Measurements from ENCODE around the gene SPNS3. TPM values are rescaled to one million over a fixed set of nuclear protein-coding genes. Genes with fewer than 3 reads are reported as not detected.

The SPNS3 gene
- total RNA-seq, 2 experiments from 2014 or later = 26.5 to 32.9 TPM

DNA sequence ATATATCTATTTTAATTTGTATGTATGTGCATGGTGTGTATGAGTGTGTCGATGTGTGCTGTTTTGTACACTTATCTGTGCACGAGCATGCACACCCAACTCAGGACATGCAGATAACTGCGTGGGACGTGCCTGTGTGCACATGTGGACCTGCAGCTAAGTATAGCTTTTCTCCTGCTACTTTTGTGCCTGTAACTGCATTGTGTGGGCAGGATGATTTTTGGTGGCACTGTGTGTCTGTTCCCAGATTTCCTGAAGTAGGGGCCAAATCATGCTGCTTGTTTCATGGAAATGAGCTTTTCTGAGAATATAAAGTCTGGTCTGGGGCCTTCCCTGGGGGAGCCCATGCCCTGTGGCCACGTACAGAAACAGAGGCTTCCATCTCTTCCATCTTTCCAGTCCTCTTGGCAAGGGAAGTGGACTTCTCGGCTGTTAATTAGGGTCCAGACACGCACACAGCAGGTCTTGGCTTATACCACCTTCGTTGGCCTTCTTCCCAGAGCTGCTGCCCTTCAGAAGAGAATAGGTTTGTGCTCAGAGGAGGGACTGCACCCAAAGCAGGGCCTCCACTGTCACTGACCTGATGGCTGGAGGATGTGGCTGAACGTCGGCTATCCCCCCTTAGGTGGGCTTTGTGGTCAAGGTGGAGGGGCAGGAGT is 30.2 kb downstream of the SPNS3 start:
- H3K9me3 Mint-ChIP-seq = peaks cover 11% of the 10 kb centered on the region
- peaks cover 34% of the 10 kb centered on the region for H3K36me3 Mint-ChIP-seq
- ATAC-seq (ENCODE audit: low read depth) (no peak), DNase-seq (no peak)
- H3K27ac Mint-ChIP-seq = no peak overlapping the region
- H3K4me1 Mint-ChIP-seq = no peaks in the 10 kb centered on the region
- POLR2A ChIA-PET = no interaction called here
- no peaks in the 10 kb centered on the region for H3K27me3 Mint-ChIP-seq
- H3K4me3 Mint-ChIP-seq = no peak overlapping the region

DNA sequence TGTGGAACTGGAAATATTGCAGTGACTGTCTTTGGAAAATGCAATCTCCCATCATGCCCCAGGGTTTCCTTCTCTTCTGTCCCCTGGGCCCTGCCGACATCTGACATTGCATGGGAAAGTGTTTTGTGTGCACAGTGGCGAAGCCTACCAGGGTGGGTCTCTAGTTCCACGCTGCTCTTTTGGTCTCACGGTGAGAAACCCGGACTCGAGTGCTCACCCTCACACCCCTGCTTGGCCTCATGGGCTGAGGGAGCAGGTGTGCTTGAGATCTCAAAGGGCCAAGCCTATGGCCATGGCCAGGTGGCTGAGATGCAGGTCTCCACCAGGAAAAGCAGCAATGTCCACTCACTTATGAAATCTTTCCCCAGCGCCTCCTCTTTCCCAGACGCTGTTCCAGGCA is 32.0 kb downstream of the SPNS3 start:
- no peak for DNase-seq
- ATAC-seq (ENCODE audit: low read depth) = no peak
- Mint-ChIP-seq H3K9me3 (peaks cover 4% of the 10 kb centered on the region), H3K4me1 (no peaks in the 10 kb centered on the region), H3K36me3 (peaks cover 18% of the 10 kb centered on the region), H3K27ac (no peak overlapping the region), H3K4me3 (no peak overlapping the region), H3K27me3 (no peaks in the 10 kb centered on the region)
- POLR2A ChIA-PET = no interaction called here

DNA sequence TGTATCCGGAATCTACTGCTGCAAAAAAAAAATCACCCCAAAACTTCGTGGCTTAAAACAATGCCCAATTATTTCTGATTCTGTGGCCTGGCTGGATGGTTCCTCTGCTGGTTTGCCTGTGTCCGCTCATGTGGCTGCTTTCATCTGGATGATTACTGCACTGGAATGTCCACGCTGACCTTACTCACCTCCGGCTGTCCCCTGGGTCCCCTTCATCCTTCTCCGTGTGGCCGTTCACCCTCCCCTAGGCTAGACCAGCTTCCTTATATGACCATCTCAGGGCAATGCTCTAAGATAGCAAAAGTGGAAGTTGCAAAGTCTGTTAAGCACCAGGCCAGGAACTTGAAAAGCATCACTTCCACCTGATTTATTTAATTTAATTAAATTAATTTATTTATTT is 33.5 kb downstream of the SPNS3 start:
- Mint-ChIP-seq H3K36me3 (peaks cover 14% of the 10 kb centered on the region), H3K27ac (no peak overlapping the region), H3K9me3 (no peaks in the 10 kb centered on the region), H3K4me1 (no peaks in the 10 kb centered on the region), H3K4me3 (no peak overlapping the region), H3K27me3 (no peaks in the 10 kb centered on the region)
- no peak for ATAC-seq (ENCODE audit: low read depth)
- DNase-seq = no peak
- POLR2A ChIA-PET = no interaction called here

DNA sequence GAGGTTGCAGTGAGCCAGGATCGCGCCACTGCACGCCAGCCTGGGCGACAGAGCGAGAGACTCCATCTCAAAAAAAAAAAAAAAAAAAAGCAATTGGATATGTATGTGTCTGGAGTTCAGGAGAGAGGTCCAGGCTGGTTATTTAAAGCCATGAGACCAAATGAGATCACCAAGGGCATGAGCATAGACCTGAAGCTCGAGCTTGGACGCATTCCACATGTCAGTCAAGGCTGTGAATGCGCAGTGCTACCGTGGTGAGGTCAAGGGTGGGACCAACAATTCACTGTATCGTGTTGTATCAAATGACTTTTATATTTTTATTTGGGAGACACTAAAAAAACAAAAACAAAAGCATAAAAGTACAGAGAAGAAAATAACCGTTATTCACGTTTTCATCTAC is 35.8 kb downstream of the SPNS3 start:
- POLR2A ChIA-PET = no interaction called here
- Mint-ChIP-seq H3K27me3 (no peaks in the 10 kb centered on the region), H3K9me3 (no peaks in the 10 kb centered on the region), H3K27ac (no peak overlapping the region), H3K36me3 (peaks cover 8% of the 10 kb centered on the region), H3K4me1 (no peaks in the 10 kb centered on the region), H3K4me3 (no peak overlapping the region)
- no peak for DNase-seq
- ATAC-seq (ENCODE audit: low read depth) = no peak

DNA sequence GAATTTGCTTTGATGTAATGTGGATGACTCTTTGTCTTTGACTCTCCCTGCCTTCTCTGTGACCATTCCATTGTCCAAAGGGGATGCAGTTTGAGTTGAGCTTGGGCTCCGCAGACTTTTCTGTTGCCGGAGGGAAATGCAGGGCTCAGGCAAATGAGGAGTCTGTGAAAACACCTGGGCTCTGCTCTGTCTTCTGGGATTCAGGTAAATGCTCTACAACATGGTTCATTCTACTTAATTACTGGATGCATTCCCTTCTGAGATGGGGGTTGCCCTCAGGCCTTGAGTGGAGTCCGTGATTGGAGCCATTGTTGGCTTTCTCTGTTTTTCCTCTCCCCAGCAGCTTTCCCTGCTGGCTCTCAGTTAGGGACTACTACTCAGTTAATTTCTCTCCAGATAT is 38.5 kb downstream of the SPNS3 start:
- no peaks in the 10 kb centered on the region for H3K27me3 Mint-ChIP-seq

DNA sequence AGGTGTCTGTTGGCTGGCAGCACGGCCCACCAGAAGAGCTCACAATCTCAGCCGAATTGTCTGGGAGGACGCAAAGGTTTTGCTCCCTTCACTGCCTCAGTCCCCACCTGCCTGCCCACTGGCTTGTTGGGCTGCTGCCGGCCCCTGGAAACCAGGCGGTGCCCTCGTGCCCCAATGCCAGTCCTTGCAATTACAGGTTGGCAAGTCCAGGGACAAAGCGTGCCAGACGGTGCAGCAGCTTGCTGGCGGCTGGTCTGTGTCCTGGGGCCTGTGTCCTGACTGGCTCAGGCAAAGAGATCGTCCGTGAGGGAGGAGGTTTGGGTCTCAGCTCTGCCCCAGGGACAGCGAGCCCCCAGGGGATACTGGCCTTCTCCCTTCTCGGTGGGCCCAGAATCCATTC is 40.4 kb downstream of the SPNS3 start:
- ATAC-seq (ENCODE audit: low read depth) (no peak), DNase-seq (no peak)
- H3K27me3 Mint-ChIP-seq = no peaks in the 10 kb centered on the region
- H3K4me3 Mint-ChIP-seq = no peak overlapping the region
- peaks cover 4% of the 10 kb centered on the region for H3K36me3 Mint-ChIP-seq
- POLR2A ChIA-PET = interaction anchor here (1.0 kb wide), 1 partner anchor 40 kb away, joined by 3 read pairs; the partner anchor contains the start of gene SPNS3
- H3K4me1 Mint-ChIP-seq = no peaks in the 10 kb centered on the region
- no peaks in the 10 kb centered on the region for H3K9me3 Mint-ChIP-seq
- H3K27ac Mint-ChIP-seq = no peak overlapping the region

More for the DNA sequence above, 38.5 kb downstream of the SPNS3 start:
- Mint-ChIP-seq H3K4me3 (no peak overlapping the region), H3K9me3 (no peaks in the 10 kb centered on the region), H3K4me1 (no peaks in the 10 kb centered on the region), H3K27ac (no peak overlapping the region), H3K36me3 (peaks cover 4% of the 10 kb centered on the region)
- DNase-seq (no peak), ATAC-seq (ENCODE audit: low read depth) (no peak)
- POLR2A ChIA-PET = interaction anchor here (0.5 to 1.0 kb wide), 2 partner anchors 8 to 408 kb away, joined by 3 to 4 read pairs; no protein-coding TSS in a partner anchor

DNA sequence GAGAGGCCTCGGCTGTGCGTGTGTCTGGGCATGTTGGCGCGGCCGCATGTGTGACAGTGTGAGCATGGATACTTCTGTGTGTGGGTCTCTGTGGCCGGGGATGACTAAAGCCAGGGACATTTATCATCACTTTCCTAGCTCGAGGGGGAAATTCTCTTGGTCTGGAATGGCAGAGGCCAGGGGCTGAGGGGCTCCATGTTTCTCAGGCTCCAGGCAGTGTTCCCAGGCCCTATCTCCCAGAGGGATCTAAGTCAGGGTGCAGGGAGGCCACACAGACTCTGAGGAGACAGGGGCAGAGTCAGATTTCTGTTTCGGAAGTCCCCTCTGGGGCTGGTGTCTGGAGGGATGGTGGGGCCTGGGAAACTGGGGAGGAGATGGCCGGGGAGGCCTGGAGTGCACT is 41.3 kb downstream of the SPNS3 start:
- ATAC-seq (ENCODE audit: low read depth) (no peak), DNase-seq (no peak)
- POLR2A ChIA-PET = interaction anchor here (1.8 kb wide), 1 partner anchor 11 kb away, joined by 8 read pairs; no protein-coding TSS in a partner anchor
- Mint-ChIP-seq H3K4me3 (no peak overlapping the region), H3K27ac (no peak overlapping the region), H3K36me3 (peaks cover 4% of the 10 kb centered on the region), H3K9me3 (no peaks in the 10 kb centered on the region), H3K27me3 (no peaks in the 10 kb centered on the region), H3K4me1 (peaks cover 5% of the 10 kb centered on the region)

DNA sequence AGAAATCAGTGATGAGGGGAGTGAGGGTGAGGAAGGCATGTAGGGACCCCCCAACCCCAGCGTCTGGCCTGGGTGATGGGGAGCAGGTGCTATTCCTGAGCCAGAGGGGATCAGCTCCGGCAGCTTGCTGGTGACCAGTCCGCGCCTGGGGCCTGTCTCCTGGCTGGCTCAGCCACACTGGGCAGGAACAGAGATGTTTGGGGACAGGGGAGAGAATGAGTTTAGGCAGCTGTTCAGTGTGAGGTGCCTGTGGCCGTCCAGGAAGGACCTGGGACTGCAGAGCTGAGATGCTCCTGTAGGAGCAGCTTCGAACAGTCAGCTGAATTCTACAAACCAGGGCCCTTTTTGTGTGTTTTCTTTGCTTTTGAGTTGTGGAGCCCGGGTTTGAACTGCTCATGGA is 41.7 kb downstream of the SPNS3 start:
- no peak overlapping the region for H3K4me3 Mint-ChIP-seq
- no peak overlapping the region for H3K27ac Mint-ChIP-seq
- ATAC-seq (ENCODE audit: low read depth) (no peak), DNase-seq (no peak)
- H3K27me3 Mint-ChIP-seq = no peaks in the 10 kb centered on the region
- peaks cover 4% of the 10 kb centered on the region for H3K36me3 Mint-ChIP-seq
- H3K9me3 Mint-ChIP-seq = no peaks in the 10 kb centered on the region
- peaks cover 6% of the 10 kb centered on the region for H3K4me1 Mint-ChIP-seq
- POLR2A ChIA-PET = interaction anchor here (1.3 to 1.8 kb wide), 2 partner anchors 10 to 29 kb away, joined by 5 to 8 read pairs; no protein-coding TSS in a partner anchor

DNA sequence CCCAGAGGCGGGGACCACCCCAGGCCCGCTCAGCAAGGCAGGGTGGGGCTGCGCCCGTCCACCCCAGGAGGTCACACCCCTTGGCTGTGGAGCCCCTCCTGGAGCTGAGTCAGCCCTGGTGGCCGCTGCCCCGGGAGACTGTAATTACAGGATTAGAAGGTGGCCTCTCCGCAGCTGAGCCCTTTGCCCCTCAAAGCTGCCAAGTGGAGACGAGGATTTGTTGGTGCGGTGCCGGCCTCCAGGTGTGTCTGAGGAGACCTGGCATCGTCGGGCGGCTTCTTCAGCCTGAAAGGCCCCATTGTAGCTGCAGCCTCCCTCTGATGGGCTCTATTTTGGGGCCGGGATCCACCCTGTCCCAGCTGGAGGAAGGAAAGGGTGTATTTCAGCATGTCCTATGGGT is 42.3 kb downstream of the SPNS3 start:
- no peak for DNase-seq
- Mint-ChIP-seq H3K36me3 (peaks cover 4% of the 10 kb centered on the region), H3K9me3 (no peaks in the 10 kb centered on the region), H3K4me3 (no peak overlapping the region), H3K27me3 (no peaks in the 10 kb centered on the region), H3K27ac (no peak overlapping the region), H3K4me1 (peaks cover 10% of the 10 kb centered on the region)
- ATAC-seq (ENCODE audit: low read depth) = no peak
- POLR2A ChIA-PET = interaction anchor here (0.6 to 1.8 kb wide), 3 partner anchors 10 to 248 kb away, joined by 3 to 8 read pairs (median 5); no protein-coding TSS in a partner anchor

DNA sequence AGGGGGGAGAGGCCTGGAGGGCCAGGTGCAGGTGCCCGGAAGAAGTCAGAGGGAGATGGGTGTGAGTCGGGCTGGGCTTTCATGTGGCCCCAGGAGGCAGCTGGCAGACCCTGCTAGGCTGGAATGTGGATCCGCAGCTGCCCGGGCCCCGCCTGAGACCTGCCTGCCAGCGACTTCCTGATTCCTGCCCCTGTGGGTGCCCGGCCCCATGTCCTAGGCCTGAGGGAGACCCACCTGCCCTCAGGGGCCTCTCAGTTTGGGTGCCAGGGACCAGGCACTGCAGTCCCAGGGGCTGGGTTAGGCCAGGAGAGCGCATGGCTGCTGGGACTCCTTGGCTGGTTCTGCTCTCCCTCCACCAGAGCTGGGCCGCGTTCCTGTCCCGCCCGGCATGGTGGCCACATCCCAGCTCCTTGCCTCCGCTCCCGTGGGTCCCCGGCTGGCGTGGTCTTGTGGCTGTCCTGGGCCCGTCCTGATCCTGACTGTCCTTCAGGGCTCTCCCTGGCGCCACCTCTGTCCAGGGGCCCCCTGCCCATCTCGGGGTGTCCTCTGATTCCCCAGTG is 42.9 kb downstream of the SPNS3 start:
- ATAC-seq (ENCODE audit: low read depth) = no peak
- Mint-ChIP-seq H3K36me3 (peaks cover 2% of the 10 kb centered on the region), H3K4me1 (peaks cover 16% of the 10 kb centered on the region), H3K27ac (no peak overlapping the region), H3K4me3 (no peak overlapping the region), H3K27me3 (no peaks in the 10 kb centered on the region), H3K9me3 (no peaks in the 10 kb centered on the region)
- no peak for DNase-seq
- POLR2A ChIA-PET = interaction anchor here (1.3 to 1.8 kb wide), 2 partner anchors 9 to 28 kb away, joined by 5 to 8 read pairs; no protein-coding TSS in a partner anchor

DNA sequence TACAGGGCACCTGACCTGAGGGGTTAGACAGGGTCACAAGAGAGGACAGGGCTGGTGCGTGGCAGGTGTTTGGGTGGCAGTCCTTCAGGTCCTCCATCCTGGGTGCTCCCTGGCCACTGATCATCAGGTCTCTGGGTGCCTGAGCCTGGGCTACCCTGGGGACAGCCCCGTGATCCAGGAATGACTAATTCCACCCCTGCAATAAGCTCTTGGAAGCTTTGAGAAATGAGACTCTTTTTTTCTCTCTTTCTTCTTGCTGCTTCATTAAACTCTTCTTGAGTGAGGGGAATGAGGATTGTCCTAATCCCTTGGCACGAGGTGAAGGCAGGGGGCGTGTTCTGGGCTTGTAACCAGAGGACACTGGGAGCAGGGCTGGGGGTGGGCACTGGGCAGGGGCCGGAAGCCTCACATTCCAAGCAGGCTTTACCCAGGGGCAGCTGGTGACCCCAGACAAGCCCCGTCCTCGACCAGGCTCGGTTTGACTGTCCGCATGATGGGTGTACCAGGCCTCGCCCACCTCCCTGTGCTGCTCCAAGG is 43.6 kb downstream of the SPNS3 start:
- POLR2A ChIA-PET = no interaction called here

DNA sequence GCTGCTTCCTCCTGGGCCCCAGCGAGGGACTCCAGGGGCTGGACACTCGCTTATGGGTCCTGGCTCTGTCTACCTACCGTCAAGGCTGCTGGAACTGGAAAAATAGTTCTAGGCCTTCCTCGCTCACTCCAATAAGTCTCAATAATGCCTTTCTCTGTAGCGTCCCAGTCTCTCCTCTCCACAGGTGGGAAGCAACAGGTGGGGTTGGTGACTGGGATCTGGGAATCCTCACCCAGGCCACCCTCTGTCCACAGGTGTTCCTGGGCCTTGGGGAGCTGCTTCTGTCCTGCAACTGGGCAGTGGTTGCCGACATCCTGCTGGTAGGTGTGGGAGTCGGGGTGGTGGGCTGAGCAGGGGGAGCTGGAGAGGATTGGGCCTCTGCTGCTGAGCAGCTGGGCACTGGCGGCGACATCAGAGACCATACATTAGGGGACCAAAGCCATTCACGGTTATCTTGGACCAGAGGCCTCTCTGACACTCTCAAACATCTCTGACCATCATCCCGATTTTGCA is 44.6 kb downstream of the SPNS3 start:
- ATAC-seq (ENCODE audit: low read depth) (no peak), DNase-seq (no peak)
- H3K27me3 Mint-ChIP-seq = no peaks in the 10 kb centered on the region
- no peaks in the 10 kb centered on the region for H3K9me3 Mint-ChIP-seq
- H3K4me3 Mint-ChIP-seq = no peak overlapping the region
- no peaks in the 10 kb centered on the region for H3K36me3 Mint-ChIP-seq
- peaks cover 30% of the 10 kb centered on the region for H3K4me1 Mint-ChIP-seq
- no peak overlapping the region for H3K27ac Mint-ChIP-seq
- POLR2A ChIA-PET = no interaction called here

More for the DNA sequence above, 43.6 kb downstream of the SPNS3 start:
- H3K9me3 Mint-ChIP-seq = no peaks in the 10 kb centered on the region
- no peaks in the 10 kb centered on the region for H3K36me3 Mint-ChIP-seq
- ATAC-seq (ENCODE audit: low read depth) (no peak), DNase-seq (no peak)
- H3K27me3 Mint-ChIP-seq = no peaks in the 10 kb centered on the region
- H3K4me1 Mint-ChIP-seq = peaks cover 22% of the 10 kb centered on the region
- H3K27ac Mint-ChIP-seq = no peak overlapping the region
- H3K4me3 Mint-ChIP-seq = no peak overlapping the region

DNA sequence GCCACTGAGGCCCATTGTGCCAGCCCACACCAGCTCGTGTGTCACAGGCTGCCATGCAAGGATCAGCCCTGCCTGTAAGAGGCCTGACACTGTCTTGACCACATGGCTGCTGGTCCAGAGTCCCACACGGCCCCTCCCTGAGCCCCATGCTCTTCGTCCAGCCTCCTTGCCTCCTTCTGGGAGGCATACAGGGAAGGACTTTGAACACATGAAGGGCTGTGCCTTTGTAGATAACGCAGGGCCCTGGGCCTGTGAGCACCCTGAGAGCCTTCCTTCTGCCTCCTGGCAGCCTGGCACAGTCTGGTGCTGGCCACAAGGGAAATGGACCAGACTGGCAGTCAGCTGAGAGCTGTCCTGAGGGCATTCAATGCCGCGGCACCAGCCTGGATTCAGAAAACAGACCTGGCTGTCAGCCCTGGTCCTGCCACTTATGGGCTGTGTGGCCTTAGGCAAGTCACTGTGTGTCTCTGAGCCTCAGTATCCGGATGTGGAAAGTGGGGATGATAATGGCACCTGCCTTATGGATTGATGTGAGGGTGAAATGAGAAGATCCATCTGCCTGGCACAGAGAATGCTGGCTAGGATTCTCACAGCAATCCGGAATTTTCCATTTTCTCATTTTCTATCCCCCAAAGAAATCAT is 45.7 kb downstream of the SPNS3 start:
- no peaks in the 10 kb centered on the region for H3K9me3 Mint-ChIP-seq
- H3K36me3 Mint-ChIP-seq = peaks cover 4% of the 10 kb centered on the region
- POLR2A ChIA-PET = no interaction called here
- no peak for ATAC-seq (ENCODE audit: low read depth)
- H3K4me1 Mint-ChIP-seq = peaks cover 35% of the 10 kb centered on the region
- H3K27ac Mint-ChIP-seq = peak overlapping the region; percentile 30
- H3K27me3 Mint-ChIP-seq = no peaks in the 10 kb centered on the region
- no peak for DNase-seq
- no peak overlapping the region for H3K4me3 Mint-ChIP-seq
